Measurements from ENCODE around the gene AFAP1. TPM values are rescaled to one million over a fixed set of nuclear protein-coding genes. Genes with fewer than 3 reads are reported as not detected.

Gene AFAP1
- total and polyA plus RNA-seq, 8 donors = 3.2 to 15.9 (median 6.3) TPM

DNA sequence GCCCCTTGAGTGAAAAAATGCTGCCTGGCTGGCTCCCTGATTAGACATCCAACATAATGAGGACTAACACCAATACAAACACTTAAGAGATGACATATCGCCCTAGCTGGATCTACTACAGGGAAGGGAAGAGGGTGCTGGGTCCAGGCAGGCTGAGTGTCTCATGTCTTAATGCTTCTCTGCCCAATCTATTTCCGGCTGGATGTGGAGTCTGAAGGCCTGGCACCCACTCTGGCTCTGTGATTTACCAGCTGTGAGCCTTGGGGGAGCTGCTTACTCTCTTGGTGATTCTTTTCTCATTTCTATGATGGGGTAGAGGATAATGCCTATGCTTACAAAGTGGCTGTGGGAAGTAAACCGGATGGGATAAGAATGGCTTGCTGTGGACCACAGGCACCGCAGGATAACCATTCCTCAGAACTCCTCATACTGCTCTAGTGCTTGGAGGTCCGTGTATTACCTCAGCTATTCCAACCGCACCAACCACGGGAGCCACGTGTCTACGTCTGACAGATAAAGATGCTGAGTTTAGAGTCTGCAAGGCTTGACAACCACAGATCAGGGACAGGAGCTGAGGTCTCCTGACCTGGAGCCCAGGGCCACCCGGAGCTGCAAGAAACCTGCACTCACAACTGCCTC lies 161.7 kb downstream of the AFAP1 start:
- Histone ChIP-seq H3K9me3 (no peaks in the 10 kb centered on the region), H3K36me3 (peaks cover 0 to 21% (median 3%) of the 10 kb centered on the region in 3 donors), H3K27ac (no peak overlapping the region), H3K4me1 (no peaks in the 10 kb centered on the region), H3K27me3 (no peaks in the 10 kb centered on the region), H3K4me3 (no peak overlapping the region)
- ATAC-seq (no peak), DNase-seq (no peak), FAIRE-seq (no peak)
- no peak for TF ChIP-seq CTCF (IDR thresholded peaks at IDR 0.05)
- intact Hi-C loops (cut with DNase I) = no loop called here
- WGBS, 2 donors = 88 to 94% methylated on average over 10 of the region's 10 CpGs

DNA sequence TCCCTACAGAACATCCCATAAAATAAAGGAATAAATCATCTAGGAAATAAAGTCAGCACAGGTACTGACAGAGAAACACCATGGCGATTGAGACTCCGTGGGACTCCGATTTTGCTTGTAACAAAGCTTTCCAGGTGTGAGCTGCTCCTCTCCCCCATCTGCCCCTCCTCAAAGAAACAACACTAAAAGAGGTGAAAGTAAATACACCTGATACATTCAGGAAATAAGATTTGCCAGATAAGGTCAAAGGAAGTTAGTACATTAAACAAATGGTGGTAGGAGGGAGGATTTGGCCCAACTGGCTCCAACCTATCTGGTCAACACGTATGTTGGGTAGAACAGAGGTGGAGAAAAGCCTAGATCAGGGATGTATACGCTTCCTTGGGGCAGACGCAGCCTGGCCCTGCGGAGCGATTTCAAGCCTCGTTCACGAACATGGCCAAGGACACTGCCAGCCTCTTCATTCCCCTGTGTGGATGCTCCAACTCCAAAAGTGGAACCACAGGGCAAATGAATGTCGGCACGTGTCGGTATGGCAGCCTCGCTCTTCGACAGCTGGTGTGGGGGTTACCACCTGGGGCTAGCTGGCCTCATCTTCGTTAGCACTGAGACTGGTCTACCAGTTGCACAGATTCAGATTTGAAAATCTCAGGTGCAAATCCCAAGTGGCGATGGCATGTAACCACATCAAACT lies 162.5 kb downstream of the AFAP1 start:
- no peak overlapping the region for H3K4me3 ChIP-seq
- peaks cover 0 to 21% (median 3%) of the 10 kb centered on the region in 3 donors for H3K36me3 ChIP-seq
- H3K27ac ChIP-seq = no peak overlapping the region
- ATAC-seq = no peak
- no peaks in the 10 kb centered on the region for H3K9me3 ChIP-seq
- no peaks in the 10 kb centered on the region for H3K27me3 ChIP-seq
- no peak for FAIRE-seq
- intact Hi-C loops (cut with DNase I) = no loop called here
- DNase-seq = no peak
- WGBS, 2 donors = 95% methylated on average over 17 of the region's 17 CpGs
- no peaks in the 10 kb centered on the region for H3K4me1 ChIP-seq
- TF ChIP-seq CTCF (IDR thresholded peaks at IDR 0.05) = no peak

DNA sequence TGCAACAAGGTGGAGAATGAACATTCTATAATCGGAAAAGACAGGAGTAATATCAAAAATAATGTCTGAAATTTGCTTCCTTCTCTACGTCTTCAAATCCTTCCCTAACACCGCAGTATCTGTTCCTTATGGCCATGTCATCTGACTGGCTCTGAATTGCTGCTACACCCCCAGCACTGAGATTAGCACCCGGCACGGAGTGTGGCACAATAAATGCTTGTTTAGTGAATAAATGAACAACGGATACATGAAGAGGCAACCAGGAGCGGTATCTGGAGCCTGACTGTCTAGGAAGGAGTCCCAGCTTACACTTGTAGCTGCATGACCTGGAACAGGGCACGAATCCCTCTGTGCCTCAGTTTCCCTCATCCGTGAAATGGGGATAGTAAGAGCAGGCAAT lies 164.3 kb downstream of the AFAP1 start:
- Histone ChIP-seq H3K27me3 (no peaks in the 10 kb centered on the region), H3K27ac (no peak overlapping the region), H3K36me3 (peaks cover 0 to 16% (median 3%) of the 10 kb centered on the region in 3 donors), H3K4me1 (no peaks in the 10 kb centered on the region), H3K4me3 (no peak overlapping the region), H3K9me3 (no peaks in the 10 kb centered on the region)
- no peak for ATAC-seq
- intact Hi-C loops (cut with DNase I) = no loop called here
- no peak for DNase-seq
- FAIRE-seq = no peak
- no peak for TF ChIP-seq CTCF (IDR thresholded peaks at IDR 0.05)
- WGBS, 2 donors = 82 to 88% methylated on average over 9 of the region's 9 CpGs

- Histone ChIP-seq H3K9me3 (no peaks in the 10 kb centered on the region), H3K27ac (no peak overlapping the region), H3K27me3 (no peaks in the 10 kb centered on the region), H3K4me1 (no peaks in the 10 kb centered on the region), H3K36me3 (peaks cover 0 to 16% (median 3%) of the 10 kb centered on the region in 3 donors), H3K4me3 (no peak overlapping the region)
- no peak for TF ChIP-seq CTCF (IDR thresholded peaks at IDR 0.05)
- ATAC-seq (no peak), DNase-seq (no peak), FAIRE-seq (no peak)
- WGBS, 2 donors = 89 to 92% methylated on average over 22 of the region's 22 CpGs
- intact Hi-C loops (cut with DNase I) = no loop called here
Measured at GRCh38 chr4:7774301-7775294, 165.1 kb downstream of the AFAP1 start.
